HG02981 (cell line): ENCODE data around the gene ACAT1.
"Not testable (repeated sequence)": the region's sequence is repeated elsewhere in the genome, so short reads cannot be mapped to it uniquely, and the experiment has no call there.

Source experiments
- ATAC-seq: cut with Tn5 transposase; IDR thresholded peaks from one replicate; pipeline ENCODE4 v1.9.1; 2021; ENCODE audit warnings: mild to moderate bottlenecking, moderate library complexity; ENCODE audit not compliant: unreplicated experiment

ACAT1 gene

DNA sequence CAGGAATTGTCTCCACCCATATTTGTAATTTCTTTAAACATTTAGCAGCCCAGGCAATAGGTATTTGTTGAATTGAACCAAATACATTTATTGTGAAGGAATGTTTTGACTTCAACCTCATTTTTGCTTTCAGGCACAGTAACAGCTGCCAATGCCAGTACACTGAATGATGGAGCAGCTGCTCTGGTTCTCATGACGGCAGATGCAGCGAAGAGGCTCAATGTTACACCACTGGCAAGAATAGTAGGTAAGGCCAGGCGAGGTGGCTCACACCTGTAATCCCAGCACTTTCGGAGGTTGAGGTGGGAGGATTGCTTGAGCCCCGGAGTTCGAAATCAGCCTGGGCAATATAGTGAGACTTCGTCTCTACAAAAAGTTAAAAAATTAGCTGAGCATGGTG lies 20.9 kb downstream of the ACAT1 start:
- no peak for ATAC-seq

- no peak for ATAC-seq
These were observed 23.2 kb downstream of the ACAT1 start for GRCh38 chr11:108144615-108145014.

DNA sequence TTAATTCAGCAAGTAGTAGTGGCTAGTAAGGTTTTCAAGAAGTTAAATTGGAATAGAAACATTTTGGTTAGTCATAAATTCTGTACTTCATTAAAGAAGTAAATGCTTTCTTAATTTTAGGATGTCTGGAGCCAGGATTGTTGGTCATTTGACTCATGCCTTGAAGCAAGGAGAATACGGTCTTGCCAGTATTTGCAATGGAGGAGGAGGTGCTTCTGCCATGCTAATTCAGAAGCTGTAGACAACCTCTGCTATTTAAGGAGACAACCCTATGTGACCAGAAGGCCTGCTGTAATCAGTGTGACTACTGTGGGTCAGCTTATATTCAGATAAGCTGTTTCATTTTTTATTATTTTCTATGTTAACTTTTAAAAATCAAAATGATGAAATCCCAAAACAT lies 25.8 kb downstream of the ACAT1 start:
- no peak for ATAC-seq

DNA sequence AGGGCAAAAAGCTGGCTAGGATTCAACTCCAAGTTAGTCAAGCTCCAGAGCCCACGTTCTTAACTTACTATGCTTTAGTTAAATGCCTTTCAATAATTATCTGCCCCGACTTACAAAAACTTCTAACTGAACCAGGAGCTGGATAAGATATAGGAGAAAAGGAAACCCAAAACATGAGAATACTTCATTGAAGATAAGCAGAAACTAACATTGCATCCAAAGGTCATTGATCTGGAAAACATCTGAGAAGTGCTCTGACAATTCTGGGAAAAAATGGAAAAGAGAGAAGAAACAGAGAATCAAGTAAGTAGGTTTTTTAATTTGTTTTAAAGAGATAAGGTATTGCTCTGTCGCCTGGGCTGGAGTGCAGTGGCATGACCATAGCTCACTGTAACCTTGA lies 27.2 kb downstream of the ACAT1 start:
- no peak for ATAC-seq

GRCh38 chr11:108154591-108154990 lies 33.2 kb downstream of the ACAT1 start:
- no peak for ATAC-seq

DNA sequence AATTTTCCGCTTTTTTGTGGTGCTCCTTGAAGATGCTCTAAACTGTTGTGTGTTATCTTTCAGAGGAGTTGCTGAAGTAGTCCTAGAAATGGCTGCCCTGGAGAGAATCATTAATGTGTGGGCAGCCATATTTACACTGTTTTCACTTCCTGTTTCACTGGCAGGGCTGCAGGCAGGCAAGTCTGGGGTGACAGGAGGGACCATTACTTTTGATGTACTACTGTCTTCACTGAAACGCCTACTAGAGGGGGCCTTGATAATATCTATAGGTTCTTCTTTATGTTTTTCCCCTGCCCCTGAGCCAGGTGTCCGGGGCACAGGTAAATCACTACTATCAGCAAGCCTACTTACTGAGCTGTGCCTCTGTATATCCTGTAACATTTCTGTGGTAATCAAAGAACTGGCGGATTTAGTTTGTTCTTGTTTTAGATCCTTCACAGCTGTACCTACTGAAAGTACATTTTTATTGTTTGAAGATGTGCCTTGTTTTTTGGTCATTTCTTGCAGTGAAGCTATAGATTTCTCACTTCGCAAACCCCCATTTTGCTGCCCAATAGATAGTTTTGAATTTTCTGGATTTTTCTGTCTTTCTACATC lies 39.7 kb downstream of the ACAT1 start:
- peak; percentile 99 for ATAC-seq

DNA sequence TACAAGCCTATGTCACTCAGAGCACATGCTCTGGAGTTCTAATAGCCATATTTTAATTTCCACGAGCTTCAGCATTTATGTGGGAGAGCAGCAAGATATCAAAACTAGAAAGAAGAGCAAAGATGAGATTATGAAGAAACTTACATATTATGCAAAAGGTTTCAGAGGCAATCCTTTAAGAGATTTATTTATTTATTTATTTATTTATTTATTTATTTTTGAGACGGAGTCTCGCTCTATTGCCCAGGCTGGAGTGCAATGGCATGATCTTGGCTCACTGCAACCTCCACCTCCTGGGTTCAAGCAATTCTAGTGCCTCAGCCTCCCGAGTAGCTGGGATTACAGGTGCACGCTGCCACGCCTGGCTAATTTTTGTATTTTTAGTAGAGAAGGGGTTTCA lies 41.5 kb downstream of the ACAT1 start:
- not testable (repeated sequence) for ATAC-seq

- no peak for ATAC-seq
These were observed 46.3 kb downstream of the ACAT1 start for GRCh38 chr11:108167624-108168023.

- no peak for ATAC-seq
These were observed 48.8 kb downstream of the ACAT1 start for GRCh38 chr11:108170184-108170583.

DNA sequence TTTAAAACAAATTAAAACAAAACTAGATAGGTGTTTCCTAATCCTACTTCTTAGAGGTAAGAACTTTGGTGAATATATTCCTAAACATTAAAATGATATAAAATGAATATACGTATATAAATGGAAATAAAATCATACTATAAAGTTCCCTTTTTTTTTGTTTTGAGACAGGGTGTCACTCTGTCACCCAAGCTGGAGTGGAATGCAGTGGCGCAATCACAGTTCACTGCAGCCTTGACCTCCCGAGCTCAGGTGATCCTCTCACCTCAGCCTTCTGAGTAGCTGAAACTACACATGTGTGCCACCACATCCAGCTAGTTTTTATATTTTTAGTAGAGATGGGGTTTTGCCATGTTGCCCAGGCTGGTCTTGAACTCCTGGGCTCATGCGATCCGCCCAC lies 56.2 kb downstream of the ACAT1 start:
- no peak for ATAC-seq

- no peak for ATAC-seq
These were observed 72.4 kb downstream of the ACAT1 start for GRCh38 chr11:108193725-108194124.

DNA sequence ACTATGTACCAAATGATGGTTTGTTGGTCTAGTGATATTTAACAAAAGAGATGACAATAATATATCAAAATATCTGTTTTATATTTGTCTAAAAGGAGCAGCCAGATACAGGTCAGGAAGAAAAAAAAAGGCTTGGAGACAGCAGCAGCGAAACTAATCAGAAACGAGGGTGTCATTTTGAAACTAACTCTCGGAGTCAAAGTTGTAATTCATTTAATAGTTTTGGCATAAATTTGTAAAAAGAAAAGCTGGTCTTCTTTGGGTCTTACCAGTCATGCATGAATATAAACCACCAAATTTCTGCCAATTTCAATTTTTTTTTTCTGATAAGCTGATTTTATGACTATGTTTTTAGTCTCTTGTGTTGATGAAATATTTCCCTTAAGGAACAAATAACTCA lies 75.5 kb downstream of the ACAT1 start:
- no peak for ATAC-seq
